Measurements from ENCODE around the gene CNPY1. TPM values are rescaled to one million over a fixed set of nuclear protein-coding genes. Genes with fewer than 3 reads are reported as not detected.

The CNPY1 gene
- total RNA-seq, 1 donor from 2014 or later = not detected

DNA sequence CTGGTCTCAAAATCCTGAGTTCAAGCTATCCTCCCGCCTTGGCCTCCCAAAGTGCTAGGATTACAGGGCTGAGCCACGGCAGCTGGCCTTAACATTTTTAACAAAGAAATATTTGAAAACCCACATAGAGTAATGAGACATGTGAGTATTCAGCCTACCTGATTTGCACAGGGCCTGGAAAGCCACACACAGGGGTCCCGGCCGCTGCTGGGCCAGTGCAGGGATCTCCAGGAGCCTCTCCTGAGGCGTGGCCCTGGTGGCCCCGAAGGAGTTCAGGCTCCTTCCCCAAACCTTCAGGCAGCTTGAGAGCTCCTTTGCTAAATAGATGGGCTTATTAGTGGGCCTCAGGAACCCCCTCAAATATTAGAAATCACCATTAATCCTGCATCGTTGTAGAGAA is 18.7 kb downstream of the CNPY1 start:
- H3K4me3 Mint-ChIP-seq (ENCODE audit: unreplicated experiment) = no peak overlapping the region
- no peaks in the 10 kb centered on the region for H3K36me3 Mint-ChIP-seq (ENCODE audit: unreplicated experiment)
- H3K4me1 Mint-ChIP-seq (ENCODE audit: unreplicated experiment) = no peaks in the 10 kb centered on the region
- peak; percentile 67 for DNase-seq (ENCODE audit: extremely low spot score, unreplicated experiment)
- peaks cover 42% of the 10 kb centered on the region for H3K27me3 Mint-ChIP-seq (ENCODE audit: unreplicated experiment)
- H3K9me3 Mint-ChIP-seq (ENCODE audit: unreplicated experiment) = no peaks in the 10 kb centered on the region
- H3K27ac Mint-ChIP-seq (ENCODE audit: unreplicated experiment) = no peak overlapping the region
- TF ChIP-seq, protein P1, sequence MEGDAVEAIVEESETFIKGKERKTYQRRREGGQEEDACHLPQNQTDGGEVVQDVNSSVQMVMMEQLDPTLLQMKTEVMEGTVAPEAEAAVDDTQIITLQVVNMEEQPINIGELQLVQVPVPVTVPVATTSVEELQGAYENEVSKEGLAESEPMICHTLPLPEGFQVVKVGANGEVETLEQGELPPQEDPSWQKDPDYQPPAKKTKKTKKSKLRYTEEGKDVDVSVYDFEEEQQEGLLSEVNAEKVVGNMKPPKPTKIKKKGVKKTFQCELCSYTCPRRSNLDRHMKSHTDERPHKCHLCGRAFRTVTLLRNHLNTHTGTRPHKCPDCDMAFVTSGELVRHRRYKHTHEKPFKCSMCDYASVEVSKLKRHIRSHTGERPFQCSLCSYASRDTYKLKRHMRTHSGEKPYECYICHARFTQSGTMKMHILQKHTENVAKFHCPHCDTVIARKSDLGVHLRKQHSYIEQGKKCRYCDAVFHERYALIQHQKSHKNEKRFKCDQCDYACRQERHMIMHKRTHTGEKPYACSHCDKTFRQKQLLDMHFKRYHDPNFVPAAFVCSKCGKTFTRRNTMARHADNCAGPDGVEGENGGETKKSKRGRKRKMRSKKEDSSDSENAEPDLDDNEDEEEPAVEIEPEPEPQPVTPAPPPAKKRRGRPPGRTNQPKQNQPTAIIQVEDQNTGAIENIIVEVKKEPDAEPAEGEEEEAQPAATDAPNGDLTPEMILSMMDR (IDR thresholded peaks at IDR 0.05) = no peak

DNA sequence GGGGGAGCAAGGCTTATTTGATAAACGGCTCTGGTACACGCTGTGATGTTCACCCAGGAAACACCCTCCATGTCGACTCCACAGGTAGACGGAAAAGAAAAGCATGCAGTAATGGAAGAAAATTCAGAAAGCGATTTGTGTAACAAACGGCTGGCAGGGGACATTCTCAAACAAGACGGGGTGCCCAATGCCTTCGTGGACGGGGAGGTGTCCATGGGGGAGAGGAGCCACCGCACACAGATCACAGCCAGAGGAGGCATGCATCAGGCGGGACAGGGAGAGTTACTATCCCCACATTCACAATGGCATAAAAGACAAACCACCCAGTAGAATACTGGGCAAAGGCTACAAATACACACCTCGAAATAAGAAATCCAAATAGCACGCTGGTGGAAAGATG is 20.1 kb downstream of the CNPY1 start:
- H3K27me3 Mint-ChIP-seq (ENCODE audit: unreplicated experiment) = peaks cover 29% of the 10 kb centered on the region
- H3K36me3 Mint-ChIP-seq (ENCODE audit: unreplicated experiment) = no peaks in the 10 kb centered on the region
- DNase-seq (ENCODE audit: extremely low spot score, unreplicated experiment) = peak; percentile 65
- no peak overlapping the region for H3K4me3 Mint-ChIP-seq (ENCODE audit: unreplicated experiment)
- H3K4me1 Mint-ChIP-seq (ENCODE audit: unreplicated experiment) = no peaks in the 10 kb centered on the region
- no peaks in the 10 kb centered on the region for H3K9me3 Mint-ChIP-seq (ENCODE audit: unreplicated experiment)
- no peak overlapping the region for H3K27ac Mint-ChIP-seq (ENCODE audit: unreplicated experiment)
- TF ChIP-seq, protein P1 (IDR thresholded peaks at IDR 0.05) = no peak

DNA sequence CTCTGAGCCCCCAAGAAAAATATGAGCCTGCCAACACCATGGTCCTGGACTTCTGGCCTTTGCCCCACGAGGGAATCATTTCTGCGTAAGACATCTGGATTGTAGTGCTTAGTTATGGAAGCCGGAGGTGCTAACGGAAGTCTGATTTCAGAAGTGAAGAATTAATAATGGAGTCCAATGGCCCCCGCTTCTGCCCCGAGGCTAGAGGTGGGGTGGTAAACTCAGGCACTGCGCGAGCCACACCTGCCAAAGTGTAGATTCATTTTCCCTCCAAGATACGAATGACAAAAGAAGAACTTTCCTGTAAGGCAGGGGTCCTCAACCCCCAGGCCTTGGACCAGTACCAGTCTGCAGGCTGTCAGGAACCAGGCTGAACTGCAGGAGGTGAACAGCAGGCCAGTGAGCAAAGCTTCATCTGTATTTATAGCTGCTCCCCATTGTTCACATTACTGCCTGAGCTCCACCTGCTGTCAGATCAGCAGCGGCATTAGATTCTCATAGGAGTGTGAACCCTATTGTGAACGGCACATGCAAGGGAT is 22.3 kb downstream of the CNPY1 start:
- TF ChIP-seq, protein P1 (IDR thresholded peaks at IDR 0.05) = peak; percentile 48
- Mint-ChIP-seq H3K4me1 (ENCODE audit: unreplicated experiment) (no peaks in the 10 kb centered on the region), H3K27ac (ENCODE audit: unreplicated experiment) (no peak overlapping the region), H3K9me3 (ENCODE audit: unreplicated experiment) (no peaks in the 10 kb centered on the region), H3K27me3 (ENCODE audit: unreplicated experiment) (peaks cover 29% of the 10 kb centered on the region), H3K4me3 (ENCODE audit: unreplicated experiment) (no peak overlapping the region), H3K36me3 (ENCODE audit: unreplicated experiment) (no peaks in the 10 kb centered on the region)
- DNase-seq (ENCODE audit: extremely low spot score, unreplicated experiment) = peak; percentile 65

DNA sequence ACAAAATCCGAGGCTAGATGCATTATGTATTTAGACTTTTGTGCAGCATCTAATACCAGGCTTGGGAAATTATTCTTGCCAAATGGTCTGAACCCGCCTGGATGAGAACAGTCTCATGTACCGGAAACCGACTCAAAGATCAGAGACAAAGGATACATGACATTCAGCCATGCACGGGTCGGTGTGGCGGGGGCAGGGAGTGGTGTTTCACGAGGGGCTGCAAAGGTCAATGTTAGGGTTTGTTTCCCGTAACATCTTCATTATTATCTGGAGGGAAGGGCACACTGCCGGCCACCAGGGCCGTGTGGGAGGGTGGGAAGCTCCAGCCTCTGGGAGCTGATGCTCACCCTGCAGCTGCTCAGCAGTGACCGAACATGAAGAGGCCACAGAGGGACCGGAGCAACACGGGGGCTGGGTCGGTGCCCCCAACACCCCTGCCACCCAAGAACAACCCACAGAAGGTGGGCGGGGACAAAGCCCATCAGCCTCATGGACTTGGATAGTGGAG is 23.1 kb downstream of the CNPY1 start:
- TF ChIP-seq, protein P1 (IDR thresholded peaks at IDR 0.05) = no peak

DNA sequence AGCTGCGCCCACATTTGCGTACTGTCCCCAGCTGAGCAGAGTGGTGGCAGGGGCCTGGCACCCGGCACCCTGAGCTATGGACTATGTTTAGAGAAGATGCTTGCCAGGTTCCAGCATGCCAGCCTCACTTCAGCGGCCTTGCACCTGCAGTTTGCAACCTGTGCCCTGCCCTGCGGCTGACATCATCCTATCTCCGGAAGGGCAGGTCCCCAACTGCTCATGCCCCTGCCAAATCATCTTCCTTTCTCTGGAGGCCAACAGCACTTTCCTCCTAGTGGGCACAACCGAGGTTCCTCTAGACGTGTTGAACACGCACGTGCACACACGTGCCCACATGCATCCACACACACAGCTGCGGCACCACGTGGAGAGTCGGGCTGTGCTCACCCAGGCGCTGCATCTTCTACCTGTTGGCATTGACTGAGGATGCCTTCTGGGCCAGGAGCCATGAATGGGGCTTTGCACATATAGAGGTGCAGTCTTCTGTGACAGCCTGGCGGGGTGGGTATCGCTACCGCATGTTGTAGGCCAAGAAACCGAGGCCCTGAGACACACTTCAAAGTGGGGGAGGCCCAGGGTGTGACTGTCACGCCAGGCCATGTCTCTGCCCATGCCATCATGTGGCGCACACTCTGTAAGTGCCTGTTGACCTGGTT is 24.5 kb downstream of the CNPY1 start:
- Mint-ChIP-seq H3K27ac (ENCODE audit: unreplicated experiment) (no peak overlapping the region), H3K36me3 (ENCODE audit: unreplicated experiment) (no peaks in the 10 kb centered on the region), H3K4me3 (ENCODE audit: unreplicated experiment) (no peak overlapping the region), H3K4me1 (ENCODE audit: unreplicated experiment) (no peaks in the 10 kb centered on the region), H3K9me3 (ENCODE audit: unreplicated experiment) (no peaks in the 10 kb centered on the region), H3K27me3 (ENCODE audit: unreplicated experiment) (peaks cover 46% of the 10 kb centered on the region)
- TF ChIP-seq, protein P1 (IDR thresholded peaks at IDR 0.05) = no peak
- DNase-seq (ENCODE audit: extremely low spot score, unreplicated experiment) = peak; percentile 75

More for the DNA sequence above, 23.1 kb downstream of the CNPY1 start:
- peak; percentile 73 for DNase-seq (ENCODE audit: extremely low spot score, unreplicated experiment)
- Mint-ChIP-seq H3K27me3 (ENCODE audit: unreplicated experiment) (peaks cover 37% of the 10 kb centered on the region), H3K36me3 (ENCODE audit: unreplicated experiment) (no peaks in the 10 kb centered on the region), H3K9me3 (ENCODE audit: unreplicated experiment) (no peaks in the 10 kb centered on the region), H3K4me3 (ENCODE audit: unreplicated experiment) (no peak overlapping the region), H3K27ac (ENCODE audit: unreplicated experiment) (no peak overlapping the region), H3K4me1 (ENCODE audit: unreplicated experiment) (no peaks in the 10 kb centered on the region)

Measured in osteocyte (in vitro differentiated cells).